ACHN (cell line): Measurements from ENCODE around the gene LAMP5.

ENCODE experiments used
- DNase-seq: peaks from one replicate; pipeline ENCODE4 v3.0.0-alpha.2; 2015
- in situ Hi-C: cut with HindIII; loops from 2 replicates; pipeline ENCODE4 v1.10.0; 2017; ENCODE audit warnings: low sequenced_read_pairs, low pct_ligation_motif_present, low pct_unique_long_range_greater_than_20kb

LAMP5 gene, protein sequence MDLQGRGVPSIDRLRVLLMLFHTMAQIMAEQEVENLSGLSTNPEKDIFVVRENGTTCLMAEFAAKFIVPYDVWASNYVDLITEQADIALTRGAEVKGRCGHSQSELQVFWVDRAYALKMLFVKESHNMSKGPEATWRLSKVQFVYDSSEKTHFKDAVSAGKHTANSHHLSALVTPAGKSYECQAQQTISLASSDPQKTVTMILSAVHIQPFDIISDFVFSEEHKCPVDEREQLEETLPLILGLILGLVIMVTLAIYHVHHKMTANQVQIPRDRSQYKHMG

DNA sequence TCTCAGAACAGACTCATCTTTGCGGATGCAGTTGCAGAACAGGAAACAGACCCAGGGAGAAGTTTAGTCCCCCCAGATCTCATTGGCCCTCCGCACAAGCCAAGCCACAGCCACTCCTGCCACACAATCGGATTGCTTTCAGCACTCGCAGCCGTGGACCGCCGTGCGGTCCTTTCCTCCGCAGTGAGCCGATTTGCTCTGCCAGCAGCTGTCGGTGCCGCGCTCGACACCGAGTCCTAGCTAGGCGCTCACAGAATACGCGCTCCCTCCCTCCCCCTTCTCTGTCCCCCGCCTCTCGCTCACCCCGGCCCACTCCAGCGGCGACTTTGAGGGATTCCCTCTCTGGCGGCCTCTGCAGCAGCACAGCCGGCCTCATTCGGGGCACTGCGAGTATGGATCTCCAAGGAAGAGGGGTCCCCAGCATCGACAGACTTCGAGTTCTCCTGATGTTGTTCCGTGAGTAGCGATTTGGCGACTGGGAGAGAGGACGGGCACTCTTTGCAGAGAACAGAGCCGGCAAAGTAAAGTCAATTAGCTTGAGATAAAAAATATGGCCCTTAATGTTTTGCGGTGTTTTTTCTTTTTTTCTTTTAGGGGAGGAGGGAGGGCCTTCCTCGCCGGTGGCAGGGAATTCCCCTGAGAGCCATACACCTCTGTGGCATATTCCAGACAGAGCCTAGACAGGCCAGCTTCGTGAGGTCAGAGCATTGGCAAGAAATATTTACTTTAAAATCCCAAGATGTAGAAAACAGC is at the start of gene LAMP5:
Gene LAMP5, plus strand, starts transcription at position 130 of the 753 bp plus-strand sequence. Its CDS starts 263 bp downstream, at position 393.
- in situ Hi-C loops, result no loop called here
- peak; percentile 12 for DNase-seq

DNA sequence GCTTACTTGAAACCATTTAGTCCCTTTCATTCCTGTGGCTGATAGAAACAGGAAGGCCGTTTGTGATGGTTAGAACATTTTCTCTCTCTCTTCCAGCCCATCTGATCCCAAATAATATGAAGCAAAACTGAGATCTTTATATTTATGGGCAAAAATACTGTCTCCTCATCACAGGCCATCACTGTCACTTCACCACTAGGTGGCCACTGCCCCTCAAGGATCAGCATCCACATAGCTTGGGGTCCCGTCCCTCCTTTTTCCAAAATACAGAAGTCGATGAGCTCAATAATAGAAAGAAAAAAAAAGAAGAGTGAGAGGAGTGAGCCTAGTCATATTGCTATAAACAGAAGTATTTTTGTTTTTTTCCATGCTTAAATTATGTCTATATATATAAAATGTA is 46.4 kb upstream of the LAMP5 start:
- in situ Hi-C loops, result no loop called here
- DNase-seq, result peak; percentile 21

DNA sequence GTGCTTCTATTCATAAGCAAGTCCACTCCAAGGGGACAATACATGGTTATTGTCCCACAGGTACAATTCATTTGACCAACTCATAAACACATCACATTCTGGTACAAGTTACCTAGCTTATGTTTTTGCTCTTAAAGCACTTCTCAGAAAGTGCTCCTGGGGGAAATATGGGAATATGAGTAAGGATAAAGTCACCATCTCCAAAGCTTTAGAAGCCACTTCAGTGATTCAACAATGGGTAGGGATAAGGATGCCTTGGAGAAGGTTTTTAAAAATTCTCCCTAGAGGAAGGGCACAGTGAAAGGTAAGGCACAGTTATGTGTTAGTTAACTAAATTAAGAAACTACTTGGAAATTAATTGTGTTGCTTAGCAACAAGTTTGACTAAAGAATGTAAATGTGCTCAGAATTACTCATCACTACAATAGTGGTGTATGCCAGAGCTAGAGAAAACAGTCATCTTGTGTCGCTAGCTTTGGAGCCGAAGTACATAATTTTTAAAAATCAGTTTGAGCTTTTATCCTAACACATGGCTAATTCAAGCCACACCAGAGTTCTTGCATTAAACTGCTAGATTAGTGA is 39.5 kb upstream of the LAMP5 start:
- in situ Hi-C loops, result no loop called here
- DNase-seq, result no peak

DNA sequence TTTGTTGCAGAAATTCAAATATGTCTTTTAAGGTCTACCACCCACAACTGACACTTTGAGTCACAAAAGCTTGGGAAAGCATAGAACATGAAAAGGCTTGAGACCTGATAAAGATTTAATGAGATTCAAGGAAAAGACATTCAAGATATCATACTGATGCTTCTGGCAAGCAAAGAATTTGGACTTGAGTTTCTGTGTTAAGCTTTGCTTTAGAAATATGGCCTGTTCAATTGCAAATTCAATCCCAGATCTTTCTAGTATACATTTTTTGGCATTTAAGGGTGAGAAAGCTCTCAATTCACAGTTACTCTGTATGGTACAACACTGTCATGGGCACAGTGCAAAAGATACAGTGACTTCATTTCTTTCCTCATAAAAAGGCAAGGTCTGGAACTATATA is 38.9 kb upstream of the LAMP5 start:
- in situ Hi-C loops, result no loop called here
- no peak for DNase-seq

DNA sequence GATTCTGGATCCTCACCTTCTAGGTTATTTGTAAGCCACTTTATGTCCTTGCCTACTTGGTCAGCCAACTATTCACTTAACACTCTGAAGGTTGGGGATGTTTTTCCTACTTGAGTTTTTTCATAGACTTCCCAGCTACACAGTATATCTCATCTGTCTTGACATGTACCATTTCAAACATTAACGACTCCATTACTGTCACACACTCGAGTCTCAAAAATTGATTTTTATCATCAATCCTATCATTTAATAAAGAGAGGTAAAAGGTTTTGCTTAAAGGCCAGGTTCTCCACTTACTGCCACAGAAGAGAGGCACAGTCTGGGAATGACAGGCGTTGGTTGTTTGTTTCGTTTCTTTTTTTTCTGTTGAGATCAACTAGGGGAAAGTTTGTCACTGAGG is 38.2 kb upstream of the LAMP5 start:
- in situ Hi-C loops, result no loop called here
- DNase-seq, result no peak

DNA sequence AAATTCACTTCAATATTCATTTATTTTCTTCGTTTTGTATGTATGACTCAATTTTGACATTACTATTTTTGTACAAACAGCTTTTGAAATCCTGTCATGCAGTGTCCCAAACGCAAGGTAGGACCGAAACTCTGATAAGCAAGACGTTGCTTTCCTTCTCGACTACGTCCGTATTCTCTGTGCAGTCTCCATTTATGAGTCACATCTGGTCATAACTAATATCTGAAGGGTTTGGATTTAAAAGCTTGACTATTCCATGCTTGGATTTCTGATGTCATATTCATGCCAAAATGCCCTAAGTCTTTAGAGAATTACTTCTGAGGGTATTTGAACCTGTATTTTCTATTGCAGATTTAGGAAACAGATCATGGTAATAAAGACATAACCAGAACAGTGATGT is 37.8 kb upstream of the LAMP5 start:
- no peak for DNase-seq
- in situ Hi-C loops, result no loop called here

DNA sequence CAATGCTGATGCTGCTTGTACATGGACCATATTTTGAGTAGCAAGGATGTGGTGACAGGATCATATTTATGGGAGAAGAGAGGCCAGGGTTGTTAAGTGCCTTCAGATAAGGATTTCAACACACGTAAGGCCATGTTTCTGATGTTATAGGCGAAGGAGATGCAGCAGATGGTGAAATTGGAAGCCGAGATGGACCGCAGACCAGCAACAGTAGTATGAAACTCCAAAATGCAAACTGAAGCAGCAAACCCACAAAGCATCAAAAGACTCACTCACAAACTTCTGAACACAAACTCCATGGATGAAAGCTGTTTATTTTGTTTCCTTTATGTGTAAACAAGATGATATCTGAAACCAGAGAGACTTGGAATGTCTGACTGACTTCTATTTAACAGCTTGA is 35.6 kb upstream of the LAMP5 start:
- in situ Hi-C loops, result no loop called here
- no peak for DNase-seq

DNA sequence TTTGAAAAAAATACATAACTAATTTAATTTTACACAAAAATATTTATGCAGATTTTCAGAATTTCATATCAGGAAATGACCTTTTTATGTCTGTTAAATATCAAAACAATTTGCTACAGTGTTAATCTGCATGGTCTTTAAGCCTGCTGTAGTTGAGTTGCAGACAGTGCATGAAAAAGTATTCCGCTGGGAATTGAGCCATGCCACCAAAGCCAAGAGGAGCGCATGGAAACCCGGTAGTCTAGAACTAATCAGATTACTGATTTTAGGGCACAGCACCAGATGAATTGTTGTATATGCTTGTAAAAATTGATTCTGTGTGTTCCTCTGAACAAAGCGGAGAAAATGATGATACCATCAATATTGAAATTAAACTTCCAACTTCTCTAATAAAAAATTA is 34.3 kb upstream of the LAMP5 start:
- in situ Hi-C loops, result no loop called here
- DNase-seq, result no peak

DNA sequence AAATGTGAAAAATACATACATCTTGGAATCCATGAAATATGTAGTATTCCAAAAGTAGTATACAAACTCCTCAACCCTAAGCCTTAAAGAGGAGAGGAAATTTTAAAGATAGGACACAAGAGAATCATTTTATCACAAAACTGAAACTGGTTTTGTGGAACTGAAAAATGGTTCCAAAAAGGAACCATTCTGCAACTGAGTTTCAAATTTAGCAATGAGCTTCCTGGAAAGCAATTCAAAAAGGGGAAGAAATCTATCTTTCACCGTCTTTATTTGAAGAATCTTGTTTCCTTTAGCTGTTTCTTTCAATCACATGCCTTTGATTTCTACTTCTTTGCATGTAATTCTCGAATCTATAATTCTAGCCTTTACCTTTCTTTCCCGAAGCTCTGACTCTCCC is 32.2 kb upstream of the LAMP5 start:
- in situ Hi-C loops, result no loop called here
- DNase-seq, result no peak

DNA sequence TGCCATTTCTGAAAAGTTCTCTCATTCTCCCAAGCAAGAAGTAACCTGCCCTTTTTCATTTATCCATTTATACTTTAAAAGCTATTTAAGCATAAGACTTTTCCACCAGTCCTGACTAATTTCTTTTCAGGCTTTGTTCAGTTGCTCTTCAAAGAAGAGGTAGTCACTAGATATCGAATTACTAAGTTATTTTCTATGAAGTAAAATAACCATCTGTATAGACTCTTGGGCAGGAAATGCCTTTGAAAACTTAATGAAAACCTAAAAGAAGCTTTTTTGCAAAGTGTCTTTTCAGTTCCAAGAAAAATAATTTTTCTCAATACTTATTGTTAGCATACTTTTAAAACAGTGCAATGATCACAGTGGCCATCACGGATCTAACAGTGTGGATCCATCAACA is 31.3 kb upstream of the LAMP5 start:
- DNase-seq, result no peak
- in situ Hi-C loops, result no loop called here

DNA sequence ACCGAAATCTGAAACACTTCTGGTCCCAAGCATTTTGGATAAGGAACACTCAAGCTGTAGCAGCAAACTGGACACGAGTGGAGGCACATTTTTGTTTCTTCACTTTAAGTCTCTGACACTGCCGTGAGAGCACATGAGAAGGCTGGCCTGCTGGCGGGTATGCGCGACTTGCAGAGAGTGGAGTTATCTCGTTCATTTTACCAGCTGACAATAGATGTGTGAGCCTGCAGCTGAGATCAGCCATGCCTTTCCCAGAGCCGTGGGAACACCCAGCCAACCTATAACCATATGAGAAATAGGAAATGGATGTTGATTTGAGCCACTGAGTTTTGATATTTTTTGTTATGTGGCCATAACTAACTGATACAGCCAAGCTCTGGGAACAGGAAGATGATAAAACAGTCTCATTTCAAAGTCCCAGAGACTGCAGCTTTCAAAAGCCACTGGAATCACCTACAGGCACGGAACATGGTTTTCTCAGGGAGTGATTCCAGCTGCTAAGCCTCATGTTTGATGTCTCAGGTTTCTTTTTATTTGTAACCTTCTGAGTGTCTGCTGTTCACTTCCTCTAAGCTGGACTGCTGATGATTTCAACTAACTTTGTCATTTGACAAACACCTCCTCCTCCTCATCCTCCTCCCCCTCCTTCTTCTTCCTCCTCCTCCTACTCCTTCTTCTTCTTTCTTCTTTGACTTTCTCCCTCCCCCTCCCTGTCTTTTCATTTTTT is 28.6 kb upstream of the LAMP5 start:
- no peak for DNase-seq
- in situ Hi-C loops, result no loop called here

DNA sequence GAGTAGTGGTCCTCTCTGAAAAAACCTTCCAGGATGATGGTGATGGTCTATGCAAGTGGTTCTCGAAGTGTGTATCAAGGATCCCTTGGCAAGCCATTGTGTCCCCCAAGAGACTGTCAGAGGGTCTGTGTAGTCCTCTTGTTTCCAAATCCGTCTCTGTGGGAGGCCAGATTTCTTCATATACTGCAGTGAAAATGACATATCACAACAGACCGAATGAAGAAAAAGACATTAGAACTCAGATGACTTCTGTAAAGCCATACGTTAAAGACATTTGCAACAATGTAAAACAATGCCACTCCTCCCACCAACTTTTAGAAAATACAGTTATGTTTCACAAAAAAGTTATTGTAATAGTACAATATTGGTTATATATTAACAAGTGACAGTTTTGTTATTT is 27.2 kb upstream of the LAMP5 start:
- no peak for DNase-seq
- in situ Hi-C loops, result no loop called here

DNA sequence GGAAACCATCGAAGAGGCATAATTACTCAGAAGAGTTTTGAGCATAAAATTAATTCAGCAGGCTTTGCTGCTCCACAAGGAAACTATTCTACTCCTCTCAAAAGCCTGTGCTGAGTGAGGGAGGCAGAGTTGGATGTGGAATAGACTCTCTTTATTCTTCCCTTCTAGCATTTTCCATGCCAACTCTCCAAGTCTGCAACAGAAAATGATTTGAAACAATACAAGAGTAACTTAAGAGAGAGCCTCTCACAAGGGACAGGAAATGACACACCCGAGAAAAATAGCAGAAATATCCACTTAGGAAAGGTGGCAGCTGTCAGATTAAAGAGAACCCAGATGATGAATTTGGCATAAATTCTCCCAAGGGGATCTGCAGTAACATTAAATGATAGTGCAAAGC is 26.3 kb upstream of the LAMP5 start:
- in situ Hi-C loops, result no loop called here
- DNase-seq, result no peak

DNA sequence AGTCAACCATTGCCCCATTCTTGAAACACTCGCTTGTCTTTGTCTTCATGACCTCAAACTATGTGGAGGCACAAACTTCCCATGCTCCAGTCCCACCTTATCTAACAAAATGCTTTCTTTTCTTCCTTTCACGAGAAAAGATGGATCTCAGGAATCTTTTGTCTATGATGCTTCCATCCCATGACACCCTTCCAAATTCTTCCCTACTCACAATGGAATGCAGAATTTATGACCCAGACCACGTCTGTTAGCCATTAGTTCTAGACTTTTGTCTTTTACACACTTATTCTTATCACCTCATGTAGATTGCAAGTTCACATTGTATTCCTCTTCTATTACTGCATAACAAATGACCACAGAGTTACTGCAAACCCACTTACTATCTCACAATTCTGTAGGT is 24.2 kb upstream of the LAMP5 start:
- in situ Hi-C loops, result no loop called here
- DNase-seq, result no peak

DNA sequence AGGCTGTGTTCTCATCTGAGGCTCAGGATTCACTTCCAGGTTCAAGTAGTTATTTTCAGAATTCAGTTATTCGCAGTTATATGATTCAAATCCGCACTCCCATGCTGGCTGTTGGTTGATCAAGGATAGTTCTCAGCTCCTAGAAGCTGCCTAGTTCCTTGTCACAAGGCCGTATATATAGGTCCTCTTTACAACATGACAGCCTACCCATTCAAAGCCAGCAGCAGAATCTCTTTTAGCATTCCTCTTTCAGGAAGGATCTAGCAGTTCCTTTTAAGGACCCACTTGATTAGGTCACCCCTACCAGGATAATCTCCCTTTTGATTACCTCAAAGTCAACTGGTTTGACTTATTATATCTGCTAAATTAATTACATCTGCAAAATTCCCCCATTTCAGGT is 23.8 kb upstream of the LAMP5 start:
- DNase-seq, result no peak
- in situ Hi-C loops, result no loop called here

DNA sequence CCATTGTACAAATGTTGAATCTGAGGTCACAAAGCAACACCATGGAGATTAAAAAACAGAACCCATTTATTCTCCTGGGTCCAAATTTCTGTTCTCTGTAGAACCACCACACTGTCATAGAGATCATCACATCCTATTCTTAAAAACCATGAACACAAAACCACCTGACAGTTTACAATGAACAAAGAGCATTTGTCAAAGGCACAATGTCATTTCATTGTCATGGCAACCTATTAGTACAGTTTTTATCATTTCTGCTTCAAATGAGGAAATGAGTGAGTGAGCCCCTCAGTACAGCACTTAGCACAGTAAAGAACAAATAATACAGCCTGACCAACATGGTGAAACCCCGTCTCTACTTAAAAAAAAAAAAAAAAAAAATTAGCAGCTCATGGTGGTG is 23.1 kb upstream of the LAMP5 start:
- no peak for DNase-seq
- in situ Hi-C loops, result no loop called here

DNA sequence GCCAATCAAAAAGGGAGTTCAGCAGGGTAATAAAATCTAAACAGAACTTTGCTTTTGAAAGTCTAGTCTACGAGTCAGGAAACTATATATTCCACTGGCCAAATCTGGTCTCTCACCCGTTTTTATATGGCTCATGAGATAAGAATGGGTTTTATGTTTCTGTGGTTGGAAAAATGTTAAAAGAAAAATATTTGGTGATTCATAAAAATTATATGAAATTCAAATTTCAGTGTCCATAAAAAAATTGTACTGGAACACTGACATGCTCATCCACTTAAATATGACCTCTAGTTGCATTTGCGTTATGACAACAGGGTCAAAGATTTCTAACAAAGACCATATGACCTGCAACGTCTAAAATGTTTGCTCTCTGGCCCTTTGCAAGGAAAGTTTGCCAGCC is 22.3 kb upstream of the LAMP5 start:
- no peak for DNase-seq
- in situ Hi-C loops, result no loop called here

DNA sequence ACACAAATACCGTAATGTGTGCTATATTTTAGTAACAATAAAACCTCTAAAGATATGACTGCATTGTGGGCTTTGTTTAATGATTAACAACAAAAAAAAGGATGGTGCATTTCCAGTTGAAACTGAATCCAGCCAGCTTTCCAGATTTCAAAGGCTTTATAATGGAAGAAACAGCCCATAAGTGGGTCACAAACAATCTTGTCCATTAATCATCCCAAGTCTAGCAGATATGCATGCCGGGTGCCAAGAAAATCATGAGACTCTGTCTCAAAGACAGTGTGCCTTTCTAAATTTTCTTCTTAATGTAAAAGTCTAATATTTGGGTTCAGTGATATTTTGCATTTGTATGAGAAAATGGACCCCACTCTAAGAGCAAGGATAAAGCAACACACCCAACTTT is 20.6 kb upstream of the LAMP5 start:
- in situ Hi-C loops, result no loop called here

DNA sequence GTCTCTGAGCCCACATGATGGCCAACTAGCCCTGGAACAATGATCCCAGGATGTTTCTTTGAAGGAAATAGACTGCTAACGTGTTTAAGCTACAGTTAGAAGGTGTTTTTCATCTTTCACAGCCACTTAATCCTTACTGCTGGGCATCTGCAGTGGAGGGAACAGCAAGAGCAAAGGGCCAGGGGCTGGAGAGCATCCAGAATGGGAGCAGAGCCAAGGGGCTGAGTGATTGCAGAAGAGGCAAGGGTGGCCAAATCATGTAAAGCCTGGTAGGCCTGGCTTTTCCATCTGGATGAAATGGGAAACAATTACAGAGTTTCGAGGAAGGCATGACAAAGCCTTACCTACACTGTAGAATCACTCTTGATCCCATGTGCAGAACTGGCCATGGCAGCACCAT is 18.7 kb upstream of the LAMP5 start:
- DNase-seq, result no peak
- in situ Hi-C loops, result no loop called here

More for the DNA sequence above, 20.6 kb upstream of the LAMP5 start:
- DNase-seq, result no peak
